Activated T-helper 1 cell treated with Interleukin-2 at 50 U/mL for 16 hours (primary cell): Measurements from ENCODE around the gene GRIK1.

Experiments
- DNase-seq: peaks from one replicate; pipeline ENCODE4 v3.0.0-alpha.2; 2020; ENCODE audit warnings: low read depth

GRIK1 gene

DNA sequence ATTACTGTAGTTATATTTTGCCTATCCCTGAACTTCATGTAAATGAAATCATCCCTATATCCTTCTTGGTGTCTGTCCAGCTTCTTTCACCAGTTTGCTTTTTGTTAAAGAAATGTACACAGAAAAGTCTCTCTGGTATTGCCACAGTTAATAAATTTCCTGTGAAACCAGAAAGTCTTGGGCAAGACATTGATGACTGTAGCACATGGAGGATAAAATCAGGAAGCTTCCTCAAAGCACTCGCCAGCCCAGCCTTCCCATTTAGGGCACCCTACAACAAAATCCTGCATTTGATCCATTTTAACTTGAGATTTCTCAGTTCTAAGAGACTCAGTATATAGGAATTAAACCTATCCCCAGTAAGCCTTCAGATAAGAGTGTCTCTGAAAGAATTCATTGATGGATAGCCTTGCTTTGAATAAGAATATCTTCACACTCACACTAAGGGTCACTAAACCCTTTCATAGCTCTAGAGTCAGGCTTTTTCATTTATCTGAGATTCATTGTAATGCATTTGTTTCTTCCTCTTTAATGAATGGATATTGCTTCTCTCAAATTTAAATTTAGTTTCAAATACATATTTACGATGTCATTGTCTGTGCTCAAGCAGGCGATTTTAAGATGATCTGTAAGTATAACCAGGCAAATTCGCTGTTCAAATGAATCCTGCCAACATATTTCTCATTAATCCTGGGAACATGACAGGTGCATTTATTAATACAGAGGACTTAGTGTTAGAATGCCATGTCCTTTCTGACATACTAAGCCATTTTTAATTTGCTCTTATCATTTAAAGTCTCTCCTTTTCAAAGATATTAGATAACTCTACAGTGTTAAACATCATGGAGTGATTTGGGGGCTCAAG lies 153.1 kb downstream of the GRIK1 start:
- DNase-seq, result no peak

DNA sequence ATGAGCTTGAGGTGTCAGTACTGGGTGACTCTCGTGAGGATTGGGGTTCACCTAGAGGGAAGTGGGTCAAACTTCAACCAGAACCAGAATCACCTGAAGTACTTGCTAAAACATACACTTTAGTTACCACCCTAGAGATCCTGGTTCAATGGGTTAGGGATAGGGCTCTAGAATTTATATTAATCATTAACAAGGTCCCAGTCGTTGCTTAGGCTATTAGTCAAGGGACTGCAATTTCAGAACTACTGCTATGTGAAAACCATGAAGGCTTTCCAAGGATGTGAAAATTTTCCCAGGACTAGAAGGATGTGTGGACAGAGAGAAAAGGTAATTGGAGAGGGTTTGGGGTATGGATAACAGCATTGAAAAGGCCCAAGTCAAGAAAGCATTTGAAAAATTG lies 162.6 kb downstream of the GRIK1 start:
- DNase-seq, result no peak

DNA sequence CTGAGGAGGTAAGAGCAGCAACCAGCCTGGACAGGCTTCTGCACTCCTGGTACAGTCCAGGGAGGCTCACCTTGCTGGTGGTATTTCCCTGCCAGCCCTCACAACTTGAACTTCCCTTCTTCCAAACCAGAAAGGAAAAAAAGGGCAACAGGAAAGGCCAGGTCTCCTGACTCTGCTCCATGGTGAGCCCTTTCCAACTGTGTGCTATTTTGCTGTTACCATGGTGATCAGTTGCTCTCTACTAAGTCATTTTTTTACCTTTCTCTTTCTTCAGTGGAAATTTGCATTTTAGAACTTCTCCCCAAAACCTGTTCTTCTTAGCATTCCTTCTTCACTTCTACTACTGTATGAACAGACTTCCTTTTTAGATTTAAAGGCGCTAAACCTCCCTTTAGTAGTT lies 164.3 kb downstream of the GRIK1 start:
- DNase-seq, result no peak

DNA sequence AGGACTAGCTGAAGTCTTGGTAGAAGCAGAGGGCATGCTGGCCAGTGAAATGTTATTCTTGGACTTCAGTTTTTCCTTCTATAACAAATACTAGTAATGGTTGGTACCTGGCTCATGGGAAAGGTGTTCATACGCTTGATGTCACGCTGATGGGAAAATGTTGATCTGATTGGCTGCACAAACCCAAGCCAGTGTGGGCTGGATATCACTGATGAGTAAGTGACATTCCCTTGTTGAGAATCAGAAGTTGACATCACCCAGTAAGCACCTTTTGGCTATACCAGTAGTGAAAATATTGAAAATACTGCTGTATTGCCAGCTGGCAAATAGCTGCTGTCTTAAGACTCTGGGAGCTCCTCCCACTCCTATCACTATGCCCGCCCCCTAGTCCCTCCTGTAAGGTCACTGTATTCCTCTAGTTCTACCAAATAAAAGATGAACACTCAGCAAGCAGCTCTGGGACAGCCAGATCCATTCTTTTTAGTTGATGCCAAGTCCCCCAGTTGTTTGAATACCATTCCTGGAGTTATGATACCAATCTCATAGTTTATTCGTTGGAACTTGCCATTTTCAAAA lies 168.2 kb downstream of the GRIK1 start:
- no peak for DNase-seq

DNA sequence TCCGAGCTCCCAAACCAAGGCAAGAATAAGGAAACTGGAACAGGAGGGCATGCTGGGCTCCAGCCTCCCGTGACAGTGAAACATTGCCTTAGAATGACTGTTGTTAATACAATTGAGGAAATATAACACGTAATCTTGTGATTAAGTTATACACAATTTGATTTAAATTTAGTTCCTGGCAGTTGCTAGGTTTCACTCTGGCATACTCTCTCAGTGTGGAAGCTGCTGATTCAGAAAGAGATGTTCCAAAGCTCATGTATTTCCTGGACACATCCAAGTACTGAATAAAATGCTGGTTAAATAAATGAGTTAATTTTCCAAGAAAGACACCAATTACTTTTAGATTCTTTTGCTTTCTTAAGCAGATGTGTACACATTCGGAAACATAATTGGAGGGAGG lies 176.1 kb downstream of the GRIK1 start:
- no peak for DNase-seq

DNA sequence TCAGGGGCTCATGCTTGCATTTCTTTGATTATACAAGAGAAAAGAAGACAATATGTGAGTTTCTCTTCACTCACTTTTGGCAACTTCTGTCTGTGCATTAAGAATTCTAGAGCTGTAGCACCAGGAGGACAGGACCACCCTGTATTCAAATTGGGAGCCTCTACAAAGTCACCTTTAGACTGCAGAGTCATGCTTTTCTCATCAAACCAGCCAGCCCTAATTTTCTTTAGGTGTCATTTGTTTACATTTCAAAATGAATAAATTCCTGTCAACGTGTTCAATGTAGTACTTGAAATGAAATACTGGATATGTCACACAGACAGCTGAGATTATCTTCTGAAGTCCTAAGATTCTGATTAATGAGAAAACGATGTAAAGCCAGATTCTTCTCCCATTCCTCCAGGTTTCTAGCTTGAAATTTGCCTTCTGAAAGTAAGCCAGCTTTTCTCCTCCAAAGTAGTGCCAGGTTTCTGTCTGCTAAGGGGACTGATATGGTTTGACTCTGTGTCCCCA lies 177.2 kb downstream of the GRIK1 start:
- DNase-seq, result no peak

DNA sequence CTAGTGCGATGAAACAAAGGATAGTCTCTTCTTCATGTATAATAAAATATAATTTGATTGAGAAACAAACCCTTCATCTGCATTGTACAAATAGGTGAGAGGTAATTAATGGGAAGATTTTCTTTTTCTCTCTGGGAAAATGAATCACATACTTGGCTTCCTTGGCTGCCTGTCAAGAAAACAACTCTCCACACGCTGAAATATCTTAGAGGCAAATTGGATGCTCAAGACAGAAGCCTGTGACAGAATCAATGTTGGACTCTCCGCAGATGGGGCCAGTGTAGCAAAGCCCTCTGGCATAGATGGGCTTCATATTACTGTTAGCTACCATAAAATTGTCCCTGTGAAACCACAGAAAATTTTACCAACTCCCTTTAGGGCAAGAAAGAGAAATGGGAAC lies 186.6 kb downstream of the GRIK1 start:
- DNase-seq, result no peak

DNA sequence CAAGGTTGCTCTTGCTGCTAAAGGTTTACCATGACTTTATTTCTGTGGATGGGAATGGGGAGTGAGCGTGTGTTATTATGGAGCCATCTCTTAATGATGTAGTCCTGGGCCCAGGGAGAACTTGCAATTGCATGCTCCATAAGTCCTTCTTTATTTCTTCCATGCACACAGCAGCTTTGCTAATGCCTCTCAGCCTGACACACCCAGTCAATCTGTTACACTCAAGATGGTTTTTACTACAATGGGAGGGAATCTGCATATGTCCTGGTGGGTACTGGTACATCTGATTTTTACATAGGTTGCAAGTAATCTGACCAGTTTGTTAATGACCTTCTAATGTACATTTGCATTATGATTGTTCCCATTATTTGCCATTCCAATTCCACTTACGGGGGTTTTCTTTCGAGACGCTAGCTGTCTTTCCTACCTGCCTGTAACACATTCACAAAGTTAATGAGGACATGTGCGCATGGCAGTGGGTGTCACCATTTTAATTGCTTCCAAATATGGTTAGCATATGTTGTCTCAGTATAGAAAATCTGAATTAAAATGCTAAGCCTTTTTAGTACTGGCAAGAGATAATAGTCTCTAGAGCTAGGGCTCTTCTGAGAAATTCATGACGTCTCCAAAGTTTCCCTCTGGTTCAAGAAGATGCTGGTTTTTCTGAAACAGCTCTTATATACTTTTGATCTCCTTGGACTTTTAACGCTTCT lies 188.2 kb downstream of the GRIK1 start:
- DNase-seq, result no peak

DNA sequence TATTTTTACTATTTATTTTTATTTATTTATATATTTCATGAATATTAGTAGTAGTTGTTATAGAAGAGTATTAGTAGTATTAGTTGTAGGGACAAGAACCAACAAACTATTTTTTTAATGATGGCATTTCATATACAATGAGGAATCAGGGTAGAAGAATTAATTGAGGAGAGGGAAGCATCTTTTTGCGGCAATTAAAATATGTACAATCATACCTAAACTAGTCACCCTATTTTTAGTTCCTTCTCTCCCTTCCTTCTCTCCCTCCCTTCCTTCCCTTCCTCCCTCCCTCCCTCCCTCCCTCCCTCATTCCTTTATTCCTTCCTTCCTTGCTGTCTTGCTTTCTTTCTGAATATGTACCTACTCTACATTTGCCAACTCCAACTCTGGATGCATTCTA lies 189.8 kb downstream of the GRIK1 start:
- DNase-seq, result no peak

DNA sequence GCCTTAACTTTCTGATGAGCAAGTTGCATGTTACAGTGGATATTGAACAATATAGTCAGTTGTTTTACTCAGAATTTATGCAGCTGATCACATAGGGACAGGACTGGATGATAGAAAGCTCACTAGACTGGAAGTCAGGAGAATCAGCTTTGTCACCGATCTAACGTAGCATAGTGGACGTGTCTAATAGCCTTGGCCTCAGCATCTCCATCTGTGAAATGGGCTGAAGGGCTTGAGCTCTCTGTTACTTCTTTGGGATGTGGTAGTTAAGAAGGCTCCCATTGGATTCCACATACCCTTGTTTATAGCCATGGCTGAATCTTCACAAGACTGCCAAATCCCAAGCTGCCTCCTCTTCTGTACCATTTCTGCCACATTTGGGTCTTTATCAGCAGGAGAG lies 190.6 kb downstream of the GRIK1 start:
- no peak for DNase-seq

DNA sequence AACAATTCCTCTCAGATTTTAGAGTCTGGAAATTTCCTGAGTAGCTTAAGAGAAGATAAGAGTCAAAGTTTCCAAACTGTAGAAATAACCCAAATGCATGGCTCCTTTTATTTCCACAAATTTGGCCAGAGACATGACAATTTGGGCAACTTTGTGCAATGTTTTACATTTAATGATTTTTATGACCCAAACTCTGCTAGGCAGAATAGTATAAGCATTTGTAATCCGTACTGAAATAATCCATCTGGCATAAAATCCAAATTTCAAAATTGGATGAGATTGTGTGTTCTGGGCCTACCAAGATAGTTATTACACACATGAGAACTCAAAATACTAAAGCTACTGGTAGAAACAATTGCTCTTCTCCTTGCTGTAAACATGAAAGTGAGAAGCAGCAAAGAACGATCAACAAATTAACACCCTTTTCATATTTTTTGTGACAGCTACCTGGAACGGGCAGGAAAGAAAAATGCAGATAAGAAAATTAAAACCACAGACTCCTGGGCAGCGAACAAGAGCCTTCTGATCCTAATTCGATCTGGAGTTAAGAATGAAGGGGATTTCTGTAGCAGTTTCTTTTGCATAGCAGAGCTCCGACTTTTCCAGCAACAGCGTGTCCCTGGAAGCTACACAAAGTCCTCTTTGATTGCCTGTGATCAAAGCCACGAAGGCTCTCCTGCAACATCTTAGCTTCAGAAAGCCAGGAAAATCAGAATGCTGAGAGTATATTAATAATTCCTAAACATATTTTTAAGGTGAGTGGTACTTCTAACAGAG lies 191.2 kb downstream of the GRIK1 start:
- DNase-seq, result no peak

DNA sequence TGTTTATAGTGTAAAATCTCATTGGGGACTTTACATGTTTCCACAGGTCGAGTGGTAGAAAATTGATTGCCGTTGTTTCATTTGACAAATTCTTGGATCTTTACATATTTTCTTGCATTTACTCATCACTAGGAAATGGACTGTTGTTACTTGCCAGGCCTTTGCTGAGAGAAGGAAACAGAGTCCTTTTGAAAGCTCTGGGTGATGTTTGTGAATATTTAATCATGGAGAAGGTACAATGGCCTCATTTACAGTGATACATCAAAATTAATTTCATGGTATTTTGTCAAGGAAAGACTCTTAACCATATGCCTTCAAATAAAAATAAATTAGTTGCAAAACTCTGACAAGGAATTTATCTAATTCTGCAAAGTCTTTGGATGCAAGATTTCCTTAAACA lies 198.0 kb downstream of the GRIK1 start:
- DNase-seq, result no peak

DNA sequence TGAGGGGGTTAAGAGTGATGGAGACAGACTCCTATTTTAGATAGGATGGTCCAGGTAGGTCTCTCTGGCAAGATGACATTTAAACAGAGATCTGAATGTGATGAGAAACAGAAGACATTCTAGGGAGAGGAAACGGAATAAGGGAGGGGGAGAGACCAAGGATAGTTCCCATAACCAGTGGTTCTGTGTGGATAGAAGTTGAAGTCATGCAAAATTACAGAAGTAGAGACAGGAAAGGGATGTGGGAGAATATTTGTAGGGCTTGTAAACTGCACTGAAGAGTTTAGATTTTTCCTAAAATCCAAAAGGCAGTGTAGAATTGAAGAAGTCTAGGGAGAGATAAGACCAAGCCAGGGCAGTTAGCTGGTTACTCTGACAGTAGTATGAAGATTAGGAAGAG lies 200.6 kb downstream of the GRIK1 start:
- DNase-seq, result no peak

DNA sequence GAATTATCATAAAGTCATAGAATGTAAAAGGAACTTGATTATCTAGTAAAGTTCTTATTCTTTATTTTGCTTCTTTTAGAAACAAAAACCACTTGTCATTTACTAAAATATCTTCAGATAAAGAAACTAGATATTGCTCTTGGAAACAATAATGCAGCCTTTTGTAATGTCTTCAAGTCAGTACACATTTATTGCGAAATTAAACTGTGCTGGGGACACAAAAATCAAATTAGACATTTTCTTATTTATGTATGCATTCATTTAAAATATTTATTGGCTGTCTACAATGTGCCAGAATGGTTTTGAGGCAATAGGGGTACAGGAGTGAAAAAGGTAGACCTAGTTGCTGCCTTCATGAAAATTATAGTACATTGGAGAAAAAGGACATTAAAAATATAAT lies 201.1 kb downstream of the GRIK1 start:
- DNase-seq, result no peak

DNA sequence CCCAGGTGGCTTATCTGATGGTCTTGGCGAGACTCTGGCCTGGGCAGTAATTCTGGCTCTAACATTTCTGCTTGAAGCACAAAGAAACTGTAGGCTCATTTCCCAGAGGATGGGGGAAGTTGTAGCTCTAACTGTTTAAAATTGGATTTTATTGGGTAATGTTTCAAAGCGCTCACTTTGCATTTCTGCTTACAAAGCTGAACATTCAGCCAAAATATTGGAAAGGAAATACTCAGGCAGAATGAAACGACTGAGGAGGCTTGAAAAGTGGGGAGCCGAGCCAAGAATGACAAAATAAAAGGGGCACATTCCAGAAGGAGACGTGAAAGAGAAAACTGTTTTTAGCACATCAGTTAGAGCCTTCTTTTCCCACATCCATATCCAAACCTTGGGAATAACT lies 202.6 kb downstream of the GRIK1 start:
- DNase-seq, result no peak

DNA sequence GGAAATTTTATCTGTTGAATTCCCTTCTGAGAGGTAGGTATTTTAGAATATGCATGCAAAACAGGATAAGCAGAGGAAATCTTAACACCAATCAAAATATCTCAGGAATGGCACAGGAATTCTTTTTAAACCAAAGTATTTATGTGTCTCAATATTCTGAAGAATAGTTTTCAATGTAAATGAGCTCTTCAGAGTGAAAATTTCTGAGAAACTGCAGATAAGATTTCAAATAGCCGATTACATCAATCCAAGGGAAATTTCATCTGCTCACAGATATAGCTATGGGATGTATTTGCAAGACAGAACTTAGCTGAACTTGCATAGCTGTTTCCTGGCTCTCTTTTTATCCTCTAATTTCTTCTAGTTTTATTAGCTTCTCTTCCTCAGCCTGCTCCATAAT lies 209.5 kb downstream of the GRIK1 start:
- no peak for DNase-seq

DNA sequence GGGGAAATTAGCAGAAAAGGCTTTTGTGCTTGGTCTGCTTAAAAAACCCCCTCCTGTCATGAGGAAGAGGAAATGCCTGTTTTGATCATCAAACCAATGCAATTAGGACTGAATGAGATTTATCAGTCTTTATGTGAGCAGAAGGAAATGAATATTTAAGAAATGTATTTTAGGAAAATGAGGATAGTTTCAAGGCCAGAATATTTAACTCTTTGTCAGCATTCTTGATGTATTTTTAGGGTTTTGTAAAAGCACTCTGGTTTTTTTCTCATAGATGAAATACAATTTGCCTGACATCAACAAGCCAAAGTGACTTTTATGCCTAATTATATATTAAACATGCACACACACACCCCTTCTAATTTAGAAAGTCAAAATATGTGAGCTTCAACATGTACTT lies 213.8 kb downstream of the GRIK1 start:
- no peak for DNase-seq

DNA sequence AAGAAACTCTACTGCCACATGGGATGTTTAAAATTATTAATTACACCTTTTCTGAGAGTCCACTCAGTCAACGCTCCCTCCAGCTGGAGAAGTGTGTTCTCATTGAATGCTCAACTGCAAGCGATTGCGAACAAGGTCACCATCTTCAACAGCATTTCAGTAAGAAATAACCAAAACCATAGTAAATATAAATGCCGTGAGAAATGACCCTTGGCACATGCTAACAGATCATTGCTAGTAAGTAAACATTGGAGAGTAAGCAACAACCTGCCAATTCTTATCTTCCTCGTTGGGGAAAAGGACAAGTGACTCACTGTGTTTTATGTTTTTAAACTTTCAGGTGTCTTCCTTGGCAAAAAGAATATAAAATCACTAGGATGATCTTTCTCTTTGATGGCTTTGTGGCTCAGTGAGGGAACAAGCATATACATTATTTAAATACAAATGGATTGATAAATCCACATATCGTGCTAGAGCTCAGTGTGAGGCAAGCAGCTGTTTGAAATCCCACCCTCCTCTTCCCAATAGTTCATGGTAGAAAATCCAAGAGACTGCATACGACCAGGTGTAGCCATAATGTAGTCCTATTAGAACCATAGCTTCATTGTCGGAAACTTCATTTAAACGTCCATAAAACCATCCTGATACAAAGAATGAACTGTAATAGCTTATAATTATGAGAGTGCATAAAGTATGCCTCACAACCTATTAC lies 214.6 kb downstream of the GRIK1 start:
- DNase-seq, result no peak

DNA sequence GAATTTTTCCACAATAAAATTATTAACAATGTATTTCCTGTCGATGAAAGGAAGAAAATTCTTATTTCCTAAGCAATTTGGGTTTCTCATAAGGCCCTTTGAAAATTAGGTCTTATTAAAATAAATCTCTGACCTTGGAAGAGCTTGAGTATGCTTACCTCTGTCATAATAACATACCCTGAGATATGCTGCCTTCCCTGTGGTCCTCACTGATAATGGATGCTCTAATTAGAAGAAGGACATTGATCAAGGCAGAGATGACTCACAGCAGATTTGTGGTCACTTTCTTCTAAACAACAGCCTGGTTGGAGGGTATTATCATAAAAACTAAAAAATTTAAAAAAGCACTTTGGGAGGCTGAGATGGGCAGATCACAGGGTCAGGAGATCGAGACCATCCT lies 217.8 kb downstream of the GRIK1 start:
- no peak for DNase-seq

DNA sequence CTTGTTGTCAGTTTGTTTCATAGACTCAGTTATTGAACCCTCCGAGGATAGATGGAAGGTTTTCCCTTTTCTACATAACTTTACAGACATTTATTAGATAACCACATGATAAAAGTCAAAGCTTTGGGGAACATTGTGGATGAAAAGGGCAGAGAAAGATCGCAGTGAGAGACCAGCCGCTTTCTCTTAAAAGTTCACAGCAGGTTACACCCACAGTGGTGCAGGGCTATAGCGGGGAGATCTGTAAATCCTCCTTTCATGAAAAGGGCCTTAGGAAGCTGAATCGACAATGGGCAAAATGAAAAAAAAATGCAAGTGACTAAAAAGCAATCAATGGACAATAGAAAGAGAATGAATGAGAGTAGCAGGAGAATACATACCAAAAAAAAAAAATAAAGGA lies 218.6 kb downstream of the GRIK1 start:
- DNase-seq, result no peak

DNA sequence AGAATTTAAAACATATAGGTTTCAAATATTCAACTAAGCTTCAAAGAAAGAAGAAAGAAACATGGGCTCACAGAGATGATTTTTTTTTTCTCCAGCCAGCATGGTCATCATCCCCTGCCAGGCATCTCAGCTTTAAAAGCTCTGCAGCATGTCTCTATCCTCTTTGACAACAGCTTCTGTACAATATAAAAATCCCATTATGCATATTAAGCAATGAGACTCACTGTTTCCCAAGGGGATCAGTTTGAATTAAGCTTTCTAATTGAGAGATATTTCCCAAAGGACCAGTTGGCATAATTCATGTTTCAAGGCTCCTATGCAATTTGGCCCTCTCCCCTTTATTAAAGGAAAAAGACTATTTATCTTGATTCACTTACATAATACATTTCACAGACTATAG lies 220.3 kb downstream of the GRIK1 start:
- no peak for DNase-seq
